ENCODE results near the gene EIF4G2. TPM values are rescaled to one million over a fixed set of nuclear protein-coding genes. Genes with fewer than 3 reads are reported as not detected.

EIF4G2 gene
- total RNA-seq, 4 donors from 2014 or later = 316 to 656 (median 355) TPM

DNA sequence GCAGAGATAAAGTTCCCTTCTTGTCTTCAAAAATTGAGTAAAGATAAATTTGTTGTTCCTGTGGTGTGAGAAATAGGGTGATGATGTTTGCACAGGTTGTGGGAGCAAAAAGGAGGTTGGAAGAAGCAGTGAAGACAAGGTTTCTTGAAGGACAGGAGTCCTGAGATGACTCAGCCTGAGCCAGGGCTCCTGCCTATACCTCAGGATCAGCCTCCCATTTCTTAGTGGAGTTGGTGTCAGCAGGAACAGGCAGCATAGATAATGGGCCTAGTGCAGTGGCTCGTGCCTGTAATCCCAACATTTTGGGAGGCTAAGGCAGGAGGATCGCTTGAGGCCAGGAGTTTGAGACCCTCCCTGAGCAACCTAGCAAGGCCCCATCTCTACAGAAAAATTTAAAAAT is 28.7 kb downstream of the EIF4G2 start:
- TF ChIP-seq, protein P1, sequence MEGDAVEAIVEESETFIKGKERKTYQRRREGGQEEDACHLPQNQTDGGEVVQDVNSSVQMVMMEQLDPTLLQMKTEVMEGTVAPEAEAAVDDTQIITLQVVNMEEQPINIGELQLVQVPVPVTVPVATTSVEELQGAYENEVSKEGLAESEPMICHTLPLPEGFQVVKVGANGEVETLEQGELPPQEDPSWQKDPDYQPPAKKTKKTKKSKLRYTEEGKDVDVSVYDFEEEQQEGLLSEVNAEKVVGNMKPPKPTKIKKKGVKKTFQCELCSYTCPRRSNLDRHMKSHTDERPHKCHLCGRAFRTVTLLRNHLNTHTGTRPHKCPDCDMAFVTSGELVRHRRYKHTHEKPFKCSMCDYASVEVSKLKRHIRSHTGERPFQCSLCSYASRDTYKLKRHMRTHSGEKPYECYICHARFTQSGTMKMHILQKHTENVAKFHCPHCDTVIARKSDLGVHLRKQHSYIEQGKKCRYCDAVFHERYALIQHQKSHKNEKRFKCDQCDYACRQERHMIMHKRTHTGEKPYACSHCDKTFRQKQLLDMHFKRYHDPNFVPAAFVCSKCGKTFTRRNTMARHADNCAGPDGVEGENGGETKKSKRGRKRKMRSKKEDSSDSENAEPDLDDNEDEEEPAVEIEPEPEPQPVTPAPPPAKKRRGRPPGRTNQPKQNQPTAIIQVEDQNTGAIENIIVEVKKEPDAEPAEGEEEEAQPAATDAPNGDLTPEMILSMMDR (IDR thresholded peaks at IDR 0.05; ENCODE audit: low read depth) = no peak

DNA sequence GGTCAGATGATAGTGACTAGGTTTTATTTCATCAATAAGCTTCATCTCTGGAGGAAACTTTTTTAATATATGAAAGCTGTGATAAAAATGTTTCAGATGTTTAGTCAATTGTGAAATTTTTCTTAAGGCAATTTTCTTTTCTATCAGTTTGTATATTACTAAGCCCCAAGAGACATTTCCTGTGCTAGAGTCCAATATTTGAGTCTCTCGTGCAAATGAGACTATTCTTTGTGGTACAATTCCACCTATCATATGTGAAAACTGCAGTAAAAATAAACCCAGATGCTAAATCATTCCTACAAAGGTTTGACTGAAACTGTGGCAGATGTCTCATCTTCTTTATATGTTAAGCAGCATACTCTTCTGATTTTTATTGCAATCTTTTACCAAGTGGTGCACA is 29.6 kb downstream of the EIF4G2 start:
- TF ChIP-seq, protein P1 (IDR thresholded peaks at IDR 0.05; ENCODE audit: low read depth) = no peak

DNA sequence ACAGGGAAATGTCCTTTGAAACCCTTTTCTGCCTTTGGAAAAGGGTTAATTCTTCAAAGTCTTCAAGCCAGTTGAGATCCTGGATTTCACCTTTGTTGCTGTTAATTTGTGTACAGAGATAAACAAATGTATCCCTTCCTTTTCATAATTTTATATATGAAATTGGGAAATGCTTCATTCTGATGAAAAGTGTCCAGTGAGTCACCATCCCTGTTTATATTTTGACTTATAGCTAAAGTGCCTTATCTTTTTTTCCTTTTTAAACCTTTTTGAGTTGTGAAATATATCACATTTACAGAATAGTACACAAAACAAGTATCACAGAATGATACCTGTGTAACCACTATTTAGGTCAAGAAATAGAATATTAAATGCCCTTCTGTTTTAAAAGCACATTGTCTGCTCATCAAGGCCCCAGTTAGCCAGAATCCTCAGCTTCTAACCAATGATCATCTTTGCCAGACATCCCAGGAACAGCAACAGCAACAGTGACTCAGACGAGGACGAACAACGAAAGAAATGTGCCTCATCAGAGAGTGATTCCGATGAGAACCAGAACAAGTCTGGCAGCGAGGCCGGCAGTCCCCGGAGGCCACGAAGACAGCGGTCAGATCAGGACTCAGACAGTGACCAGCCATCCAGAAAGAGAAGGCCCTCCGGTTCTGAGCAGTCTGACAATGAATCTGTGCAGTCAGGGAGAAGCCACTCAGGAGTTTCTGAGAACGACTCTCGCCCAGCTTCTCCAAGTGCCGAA is 30.3 kb downstream of the EIF4G2 start:
- TF ChIP-seq, protein P1 (IDR thresholded peaks at IDR 0.05; ENCODE audit: low read depth) = no peak

DNA sequence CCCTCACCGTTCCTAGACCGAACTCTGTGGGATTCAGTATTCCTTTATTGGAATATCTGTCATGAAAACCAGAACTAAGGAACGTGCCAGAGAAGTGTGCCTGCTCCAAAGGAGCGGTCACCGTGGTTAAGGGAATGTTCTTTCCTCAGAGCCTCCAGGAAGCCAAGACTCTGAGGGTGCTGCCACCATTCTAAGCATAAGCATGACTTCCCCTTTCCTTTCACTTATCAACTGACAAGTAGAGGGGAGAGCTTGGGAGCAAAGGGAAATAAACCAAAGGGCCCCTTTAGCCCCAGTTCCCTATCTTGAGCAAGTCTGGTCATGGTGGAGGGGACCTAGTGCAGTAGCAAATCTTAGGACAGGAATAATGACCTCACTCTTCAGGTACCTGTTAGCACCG is 30.9 kb downstream of the EIF4G2 start:
- TF ChIP-seq, protein P1 (IDR thresholded peaks at IDR 0.05; ENCODE audit: low read depth) = no peak

DNA sequence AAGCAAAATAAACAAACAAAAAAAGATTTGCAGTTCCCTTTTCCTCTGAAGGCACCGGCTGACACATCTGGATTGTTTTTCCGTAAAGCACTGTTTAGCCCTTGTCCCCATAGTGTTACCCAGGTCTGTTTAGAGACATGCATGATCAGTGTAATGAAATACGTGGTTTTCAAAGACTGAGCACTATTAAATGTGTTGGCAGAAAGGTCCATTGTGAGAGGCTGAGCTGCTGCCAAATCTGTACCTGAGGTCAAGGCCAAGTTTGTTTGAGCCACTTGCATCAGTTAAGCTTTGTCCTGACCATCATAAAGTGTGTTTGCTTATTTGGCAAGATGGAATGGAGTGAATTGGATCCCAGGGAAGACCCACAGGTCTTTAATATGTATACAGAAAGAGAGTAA is 31.3 kb downstream of the EIF4G2 start:
- TF ChIP-seq, protein P1 (IDR thresholded peaks at IDR 0.05; ENCODE audit: low read depth) = no peak

DNA sequence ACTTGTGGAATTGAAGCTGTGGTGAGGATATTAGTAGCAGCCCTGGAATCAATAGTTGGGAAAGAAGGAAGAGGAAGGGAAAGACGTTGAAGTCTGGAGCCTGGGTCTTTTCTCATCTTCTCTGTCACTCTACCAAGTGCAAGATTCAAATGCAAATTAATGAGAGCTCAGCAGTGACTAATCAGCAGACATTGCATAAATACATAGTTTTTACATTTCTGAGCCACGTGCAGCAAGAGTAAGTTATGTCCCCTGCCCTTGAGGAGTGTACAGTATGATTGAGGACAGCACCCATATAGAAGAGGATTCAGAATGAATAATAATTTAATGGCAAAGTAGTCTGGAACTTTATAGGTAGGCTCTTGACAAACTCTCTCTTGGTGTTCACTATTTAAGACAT is 33.9 kb downstream of the EIF4G2 start:
- TF ChIP-seq, protein P1 (IDR thresholded peaks at IDR 0.05; ENCODE audit: low read depth) = no peak

DNA sequence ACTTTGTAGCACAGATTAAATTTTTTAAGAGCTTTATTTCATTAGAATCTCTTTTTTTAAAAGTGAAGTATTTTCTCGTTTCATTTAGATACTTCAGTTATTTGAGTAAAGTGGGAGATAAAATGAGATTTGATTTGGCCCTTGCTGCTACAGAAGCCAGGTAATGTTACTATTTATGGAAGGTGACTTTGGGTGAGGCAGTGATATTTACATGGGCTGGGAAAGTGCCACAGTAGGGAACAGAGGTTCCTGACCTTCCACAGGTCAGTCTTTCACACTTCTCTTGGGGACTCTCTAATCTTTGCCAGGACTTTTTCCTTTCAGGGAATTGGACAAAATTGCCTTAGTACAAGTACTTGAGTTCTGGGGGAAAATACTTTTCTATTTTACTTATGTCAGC is 37.3 kb downstream of the EIF4G2 start:
- TF ChIP-seq, protein P1 (IDR thresholded peaks at IDR 0.05; ENCODE audit: low read depth) = no peak

Data from subcutaneous adipose tissue (tissue), 4 donors.